Bone marrow (tissue), 2 donors: ENCODE measurements around the gene CLEC16A.
A peak's percentile ranks its signal among the peaks of the same experiment; 100 is the strongest.
"Not testable (repeated sequence)": the region's sequence is repeated elsewhere in the genome, so short reads cannot be mapped to it uniquely, and the experiment has no call there.

ENCODE experiments used
- DNase-seq, 2 donors: peaks; one replicate each; lab custom pipeline; 2025; lab: John Stamatoyannopoulos, UW

The CLEC16A gene

GRCh38 chr16:11202260-11203091, 258.1 kb downstream of the CLEC16A start:
- peak; percentile 15 to 36 for DNase-seq

- no peak for DNase-seq
Measured at GRCh38 chr16:11203111-11203623, 258.8 kb downstream of the CLEC16A start.

GRCh38 chr16:11204513-11205047, 260.2 kb downstream of the CLEC16A start:
- DNase-seq: no peak

- DNase-seq: no peak
Measured at GRCh38 chr16:11205065-11205699, 260.8 kb downstream of the CLEC16A start.

GRCh38 chr16:11205754-11206581, 261.6 kb downstream of the CLEC16A start:
- peak in 1 of 2 donors; percentile 55 for DNase-seq

- DNase-seq: no peak
Measured at GRCh38 chr16:11207646-11208045, 263.3 kb downstream of the CLEC16A start.

- DNase-seq: peak; percentile 7 to 23
Measured at GRCh38 chr16:11208916-11209665, 264.7 kb downstream of the CLEC16A start.

- DNase-seq: no peak
Measured at GRCh38 chr16:11210260-11210659, 265.9 kb downstream of the CLEC16A start.

GRCh38 chr16:11211061-11211976, 267.0 kb downstream of the CLEC16A start:
- DNase-seq: no peak

GRCh38 chr16:11211977-11212797, 267.8 kb downstream of the CLEC16A start:
- no peak for DNase-seq

GRCh38 chr16:11212798-11213196, 268.4 kb downstream of the CLEC16A start:
- no peak for DNase-seq

GRCh38 chr16:11213373-11213772, 269.0 kb downstream of the CLEC16A start:
- DNase-seq: no peak

- no peak for DNase-seq
Measured at GRCh38 chr16:11213799-11214198, 269.4 kb downstream of the CLEC16A start.

GRCh38 chr16:11215935-11216556, 271.7 kb downstream of the CLEC16A start:
- no peak for DNase-seq

GRCh38 chr16:11217651-11218603, 273.6 kb downstream of the CLEC16A start:
- DNase-seq: no peak

- DNase-seq: no peak
Measured at GRCh38 chr16:11218604-11218962, 274.2 kb downstream of the CLEC16A start.

- no peak for DNase-seq
Measured at GRCh38 chr16:11219178-11219577, 274.8 kb downstream of the CLEC16A start.

GRCh38 chr16:11220507-11220906, 276.1 kb downstream of the CLEC16A start:
- DNase-seq: not testable (repeated sequence)
